ENCODE results near the gene PROX1. TPM values are rescaled to one million over a fixed set of nuclear protein-coding genes. Genes with fewer than 3 reads are reported as not detected.

PROX1 gene
- total RNA-seq, 1 donor from 2014 or later, result 63.2 TPM

DNA sequence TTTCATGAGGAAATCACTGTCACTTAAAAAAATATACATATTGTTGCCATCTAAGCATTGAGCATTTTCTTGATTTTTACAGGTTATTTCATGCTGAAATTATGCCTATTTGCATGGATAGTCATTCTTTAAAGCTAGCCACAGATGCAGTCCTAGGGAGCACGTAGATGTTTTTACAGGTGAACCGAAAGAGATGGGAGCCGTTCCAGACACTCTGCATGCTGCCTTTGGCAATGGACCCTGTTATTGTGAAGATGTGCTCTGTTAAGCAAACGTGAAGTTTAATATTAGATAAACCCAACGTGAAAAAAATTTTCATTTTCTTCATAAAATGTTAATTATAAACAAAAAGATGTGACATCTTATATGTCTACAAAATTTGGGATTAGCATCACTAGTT is 7.1 kb downstream of the PROX1 start:
- DNase-seq (ENCODE audit: low spot score, unreplicated experiment), result no peak
- peaks cover 32% of the 10 kb centered on the region for H3K36me3 Mint-ChIP-seq (ENCODE audit: insufficient read depth)
- H3K27ac Mint-ChIP-seq, result no peak overlapping the region
- H3K4me3 Mint-ChIP-seq (ENCODE audit: low read depth), result no peak overlapping the region
- TF ChIP-seq, protein P1, sequence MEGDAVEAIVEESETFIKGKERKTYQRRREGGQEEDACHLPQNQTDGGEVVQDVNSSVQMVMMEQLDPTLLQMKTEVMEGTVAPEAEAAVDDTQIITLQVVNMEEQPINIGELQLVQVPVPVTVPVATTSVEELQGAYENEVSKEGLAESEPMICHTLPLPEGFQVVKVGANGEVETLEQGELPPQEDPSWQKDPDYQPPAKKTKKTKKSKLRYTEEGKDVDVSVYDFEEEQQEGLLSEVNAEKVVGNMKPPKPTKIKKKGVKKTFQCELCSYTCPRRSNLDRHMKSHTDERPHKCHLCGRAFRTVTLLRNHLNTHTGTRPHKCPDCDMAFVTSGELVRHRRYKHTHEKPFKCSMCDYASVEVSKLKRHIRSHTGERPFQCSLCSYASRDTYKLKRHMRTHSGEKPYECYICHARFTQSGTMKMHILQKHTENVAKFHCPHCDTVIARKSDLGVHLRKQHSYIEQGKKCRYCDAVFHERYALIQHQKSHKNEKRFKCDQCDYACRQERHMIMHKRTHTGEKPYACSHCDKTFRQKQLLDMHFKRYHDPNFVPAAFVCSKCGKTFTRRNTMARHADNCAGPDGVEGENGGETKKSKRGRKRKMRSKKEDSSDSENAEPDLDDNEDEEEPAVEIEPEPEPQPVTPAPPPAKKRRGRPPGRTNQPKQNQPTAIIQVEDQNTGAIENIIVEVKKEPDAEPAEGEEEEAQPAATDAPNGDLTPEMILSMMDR (IDR thresholded peaks at IDR 0.05; ENCODE audit: unreplicated experiment), result no peak
- no peaks in the 10 kb centered on the region for H3K27me3 Mint-ChIP-seq
- no peaks in the 10 kb centered on the region for H3K9me3 Mint-ChIP-seq (ENCODE audit: low read depth)
- peaks cover 41% of the 10 kb centered on the region for H3K4me1 Mint-ChIP-seq (ENCODE audit: low read depth)

DNA sequence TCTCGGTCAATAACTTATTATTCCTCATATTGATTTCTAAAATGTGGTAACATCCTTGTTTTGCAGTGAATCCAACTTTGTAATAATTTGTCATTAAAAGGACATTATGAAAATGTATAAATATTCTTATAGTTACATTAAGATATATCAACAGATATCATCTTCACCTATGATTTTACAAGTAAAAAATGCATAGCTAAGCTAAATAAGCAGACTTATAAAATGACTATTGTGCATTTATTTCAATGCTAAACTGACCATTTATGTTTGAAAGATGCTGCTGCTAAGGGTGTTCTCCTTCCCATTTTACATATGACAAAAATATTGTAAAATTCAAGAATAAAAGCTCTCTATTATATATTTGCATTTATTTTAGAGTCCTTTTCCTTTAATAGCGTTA is 7.8 kb downstream of the PROX1 start:
- peaks cover 33% of the 10 kb centered on the region for H3K36me3 Mint-ChIP-seq (ENCODE audit: insufficient read depth)
- H3K4me1 Mint-ChIP-seq (ENCODE audit: low read depth), result peaks cover 37% of the 10 kb centered on the region
- no peaks in the 10 kb centered on the region for H3K27me3 Mint-ChIP-seq
- H3K27ac Mint-ChIP-seq, result no peak overlapping the region
- H3K4me3 Mint-ChIP-seq (ENCODE audit: low read depth), result no peak overlapping the region
- H3K9me3 Mint-ChIP-seq (ENCODE audit: low read depth), result no peaks in the 10 kb centered on the region
- DNase-seq (ENCODE audit: low spot score, unreplicated experiment), result no peak
- TF ChIP-seq, protein P1 (IDR thresholded peaks at IDR 0.05; ENCODE audit: unreplicated experiment), result no peak

DNA sequence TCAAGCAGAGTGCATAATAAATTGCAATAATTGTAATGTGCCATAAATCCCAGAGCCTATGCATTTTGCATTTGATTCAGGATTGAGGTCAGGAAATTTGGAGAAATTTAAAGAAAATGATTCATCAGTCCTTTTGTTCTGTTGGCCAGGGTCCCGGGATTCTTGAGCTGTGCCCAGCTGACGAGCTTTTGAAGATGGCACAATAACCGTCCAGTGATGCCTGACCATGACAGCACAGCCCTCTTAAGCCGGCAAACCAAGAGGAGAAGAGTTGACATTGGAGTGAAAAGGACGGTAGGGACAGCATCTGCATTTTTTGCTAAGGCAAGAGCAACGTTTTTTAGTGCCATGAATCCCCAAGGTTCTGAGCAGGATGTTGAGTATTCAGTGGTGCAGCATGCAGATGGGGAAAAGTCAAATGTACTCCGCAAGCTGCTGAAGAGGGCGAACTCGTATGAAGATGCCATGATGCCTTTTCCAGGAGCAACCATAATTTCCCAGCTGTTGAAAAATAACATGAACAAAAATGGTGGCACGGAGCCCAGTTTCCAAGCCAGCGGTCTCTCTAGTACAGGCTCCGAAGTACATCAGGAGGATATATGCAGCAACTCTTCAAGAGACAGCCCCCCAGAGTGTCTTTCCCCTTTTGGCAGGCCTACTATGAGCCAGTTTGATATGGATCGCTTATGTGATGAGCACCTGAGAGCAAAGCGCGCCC is 8.7 kb downstream of the PROX1 start:
- Mint-ChIP-seq H3K27ac (no peak overlapping the region), H3K27me3 (no peaks in the 10 kb centered on the region)

DNA sequence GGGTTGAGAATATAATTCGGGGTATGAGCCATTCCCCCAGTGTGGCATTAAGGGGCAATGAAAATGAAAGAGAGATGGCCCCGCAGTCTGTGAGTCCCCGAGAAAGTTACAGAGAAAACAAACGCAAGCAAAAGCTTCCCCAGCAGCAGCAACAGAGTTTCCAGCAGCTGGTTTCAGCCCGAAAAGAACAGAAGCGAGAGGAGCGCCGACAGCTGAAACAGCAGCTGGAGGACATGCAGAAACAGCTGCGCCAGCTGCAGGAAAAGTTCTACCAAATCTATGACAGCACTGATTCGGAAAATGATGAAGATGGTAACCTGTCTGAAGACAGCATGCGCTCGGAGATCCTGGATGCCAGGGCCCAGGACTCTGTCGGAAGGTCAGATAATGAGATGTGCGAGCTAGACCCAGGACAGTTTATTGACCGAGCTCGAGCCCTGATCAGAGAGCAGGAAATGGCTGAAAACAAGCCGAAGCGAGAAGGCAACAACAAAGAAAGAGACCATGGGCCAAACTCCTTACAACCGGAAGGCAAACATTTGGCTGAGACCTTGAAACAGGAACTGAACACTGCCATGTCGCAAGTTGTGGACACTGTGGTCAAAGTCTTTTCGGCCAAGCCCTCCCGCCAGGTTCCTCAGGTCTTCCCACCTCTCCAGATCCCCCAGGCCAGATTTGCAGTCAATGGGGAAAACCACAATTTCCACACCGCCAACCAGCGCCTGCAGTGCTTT is 9.4 kb downstream of the PROX1 start:
- no peaks in the 10 kb centered on the region for H3K27me3 Mint-ChIP-seq
- peaks cover 36% of the 10 kb centered on the region for H3K4me1 Mint-ChIP-seq (ENCODE audit: low read depth)
- TF ChIP-seq, protein P1 (IDR thresholded peaks at IDR 0.05; ENCODE audit: unreplicated experiment), result no peak
- no peak for DNase-seq (ENCODE audit: low spot score, unreplicated experiment)
- H3K4me3 Mint-ChIP-seq (ENCODE audit: low read depth), result no peak overlapping the region
- H3K27ac Mint-ChIP-seq, result no peak overlapping the region
- H3K36me3 Mint-ChIP-seq (ENCODE audit: insufficient read depth), result peaks cover 34% of the 10 kb centered on the region
- no peaks in the 10 kb centered on the region for H3K9me3 Mint-ChIP-seq (ENCODE audit: low read depth)

More for the DNA sequence above, 8.7 kb downstream of the PROX1 start:
- TF ChIP-seq, protein P1 (IDR thresholded peaks at IDR 0.05; ENCODE audit: unreplicated experiment), result no peak
- H3K36me3 Mint-ChIP-seq (ENCODE audit: insufficient read depth), result peaks cover 34% of the 10 kb centered on the region
- no peak overlapping the region for H3K4me3 Mint-ChIP-seq (ENCODE audit: low read depth)
- H3K9me3 Mint-ChIP-seq (ENCODE audit: low read depth), result no peaks in the 10 kb centered on the region
- DNase-seq (ENCODE audit: low spot score, unreplicated experiment), result no peak
- H3K4me1 Mint-ChIP-seq (ENCODE audit: low read depth), result peaks cover 36% of the 10 kb centered on the region

DNA sequence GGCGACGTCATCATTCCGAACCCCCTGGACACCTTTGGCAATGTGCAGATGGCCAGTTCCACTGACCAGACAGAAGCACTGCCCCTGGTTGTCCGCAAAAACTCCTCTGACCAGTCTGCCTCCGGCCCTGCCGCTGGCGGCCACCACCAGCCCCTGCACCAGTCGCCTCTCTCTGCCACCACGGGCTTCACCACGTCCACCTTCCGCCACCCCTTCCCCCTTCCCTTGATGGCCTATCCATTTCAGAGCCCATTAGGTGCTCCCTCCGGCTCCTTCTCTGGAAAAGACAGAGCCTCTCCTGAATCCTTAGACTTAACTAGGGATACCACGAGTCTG is 10.0 kb downstream of the PROX1 start:
- Mint-ChIP-seq H3K4me1 (ENCODE audit: low read depth) (peaks cover 36% of the 10 kb centered on the region), H3K4me3 (ENCODE audit: low read depth) (no peak overlapping the region), H3K27me3 (no peaks in the 10 kb centered on the region), H3K36me3 (ENCODE audit: insufficient read depth) (peaks cover 34% of the 10 kb centered on the region), H3K27ac (no peak overlapping the region), H3K9me3 (ENCODE audit: low read depth) (no peaks in the 10 kb centered on the region)
- TF ChIP-seq, protein P1 (IDR thresholded peaks at IDR 0.05; ENCODE audit: unreplicated experiment), result no peak
- DNase-seq (ENCODE audit: low spot score, unreplicated experiment), result no peak

All from progenitor cell of endocrine pancreas (in vitro differentiated cells).